GM23248 (cell line): ENCODE results near the gene NR3C1. TPM values are rescaled to one million over a fixed set of nuclear protein-coding genes. Genes with fewer than 3 reads are reported as not detected.

Source experiments
- DNase-seq: peaks from one replicate; pipeline ENCODE4 v3.0.0-alpha.2; 2015
- H2AFZ ChIP-seq: fragments of 200-600 bp; sonication (generic); 2 replicates; pipeline ENCODE4 v1.6.1; 2016; ENCODE audit warnings: antibody characterized with exemption
- H3F3A ChIP-seq: fragments of 200-600 bp; sonication (generic); 2 replicates; pipeline ENCODE4 v1.6.1; 2016; ENCODE audit warnings: mild to moderate bottlenecking, antibody characterized with exemption, mixed run types; ENCODE audit not compliant: insufficient read depth
- H3K27ac ChIP-seq: fragments of 200-600 bp; sonication (generic); 2 replicates; pipeline ENCODE4 v1.5.1; 2016; ENCODE audit warnings: mild to moderate bottlenecking
- H3K27me3 ChIP-seq: fragments of 200-600 bp; sonication (generic); replicated peaks from 2 replicates; pipeline ENCODE4 v1.6.1; 2016; ENCODE audit warnings: mild to moderate bottlenecking; ENCODE audit not compliant: insufficient read depth
- H3K36me3 ChIP-seq: fragments of 200-600 bp; sonication (generic); 2 replicates; pipeline ENCODE4 v1.6.1; 2016; ENCODE audit warnings: low read depth, mild to moderate bottlenecking
- H3K4me1 ChIP-seq: fragments of 200-600 bp; sonication (generic); 2 replicates; pipeline ENCODE4 v1.6.1; 2016; ENCODE audit warnings: mild to moderate bottlenecking; ENCODE audit not compliant: insufficient read depth
- H3K4me2 ChIP-seq: fragments of 200-600 bp; sonication (generic); one replicate; pipeline ENCODE4 v1.6.1; 2016; ENCODE audit warnings: mild to moderate bottlenecking; ENCODE audit not compliant: unreplicated experiment
- H3K4me3 ChIP-seq: fragments of 200-600 bp; sonication (generic); 2 replicates; pipeline ENCODE4 v1.5.1; 2016; ENCODE audit warnings: mild to moderate bottlenecking
- H3K79me2 ChIP-seq: fragments of 200-600 bp; sonication (generic); 2 replicates; pipeline ENCODE4 v1.6.1; 2016; ENCODE audit warnings: mild to moderate bottlenecking; ENCODE audit not compliant: insufficient read depth
- H3K9ac ChIP-seq: fragments of 200-600 bp; sonication (generic); 2 replicates; pipeline ENCODE4 v1.6.1; 2016; ENCODE audit warnings: mild to moderate bottlenecking
- H3K9me2 ChIP-seq: fragments of 200-600 bp; sonication (generic); 2 replicates; pipeline ENCODE4 v1.6.1; 2016; ENCODE audit warnings: mixed run types, mild to moderate bottlenecking, moderate library complexity; ENCODE audit not compliant: insufficient read depth
- H3K9me3 ChIP-seq: fragments of 200-600 bp; sonication (generic); one replicate; pipeline ENCODE4 v1.6.1; 2017; ENCODE audit warnings: low read depth
- H4K20me1 ChIP-seq: fragments of 200-600 bp; sonication (generic); 2 replicates; pipeline ENCODE4 v1.6.0; 2016; ENCODE audit not compliant: insufficient read depth
- EZH2 ChIP-seq: fragments of 200-600 bp; sonication (generic); IDR thresholded peaks from 2 replicates; pipeline ENCODE4 v1.6.1; 2018; ENCODE audit warnings: antibody characterized with exemption, mild to moderate bottlenecking; ENCODE audit not compliant: insufficient read depth, poor library complexity, severe bottlenecking
- EZH2phosphoT487 ChIP-seq: fragments of 200-600 bp; sonication (generic); IDR thresholded peaks from 2 replicates; pipeline ENCODE4 v1.6.1; 2018; ENCODE audit warnings: antibody characterized with exemption, moderate library complexity, mild to moderate bottlenecking, low read depth; ENCODE audit not compliant: insufficient read depth
- WGBS, 2 experiments: methylation state at CpG; one replicate each; pipeline ENCODE4 v1.1.6; 2015 to 2017; ENCODE audit warnings: low lambda C conversion rate in 2 of 2, low coverage in 1 of 2; ENCODE audit errors: missing lambda C conversion rate in 2 of 2; 5-methylcytosine and 5-hydroxymethylcytosine counted together
- in situ Hi-C: fragments of 300-500 bp; cut with MboI; formaldehyde crosslinking; loops from 2 replicates; pipeline ENCODE4 v1.15.0; 2020
- polyA plus RNA-seq: library from polyadenylated mRNA; unstranded; fragments of >200 nt; fragmentation: Nextera tagmentation; extraction: Ambion mirVana; gene quantifications from 2 replicates; pipeline ENCODE4 v1.2.1, GENCODE V29; 2016
- total RNA-seq: library from RNA; depleted of rRNA; stranded (reverse); fragments of >200 nt; shearing (Covaris generic); gene quantifications from 2 replicates; pipeline ENCODE4 v1.2.3, GENCODE V29; 2014

Gene NR3C1
- total and polyA plus RNA-seq, 2 experiments from 2014 or later: 103 to 121 TPM

GRCh38 chr5:143402553-143403333, 743 bp downstream of the NR3C1 start:
- peaks cover 25% of the 10 kb centered on the region for H3K36me3 ChIP-seq
- peak overlapping the region; percentile 98 for H3K27ac ChIP-seq
- no peak for TF ChIP-seq EZH2phosphoT487
- TF ChIP-seq EZH2: no peak
- peak overlapping the region; percentile 60 for H2AFZ ChIP-seq
- peaks cover 57% of the 10 kb centered on the region for H3K79me2 ChIP-seq
- in situ Hi-C loops: loop anchor here (5.0 to 10.0 kb wide), 2 partner anchors 425 to 742 kb away; no protein-coding TSS in a partner anchor
- peak overlapping the region; percentile 99 for H3K4me3 ChIP-seq
- peaks cover 57% of the 10 kb centered on the region for H3F3A ChIP-seq
- WGBS, 2 experiments: 1% methylated on average over 53 to 73 of the region's 80 CpGs
- H3K4me1 ChIP-seq: peaks cover 10% of the 10 kb centered on the region; the same call in 1 of the 2 replicates
- H3K9ac ChIP-seq: peak overlapping the region; percentile 99
- no peaks in the 10 kb centered on the region for H3K9me3 ChIP-seq
- H3K4me2 ChIP-seq: peak overlapping the region; percentile 95
- peak; percentile 72 for DNase-seq
- no peaks in the 10 kb centered on the region for H3K27me3 ChIP-seq
- H3K9me2 ChIP-seq: no peaks in the 10 kb centered on the region
- H4K20me1 ChIP-seq: no peaks in the 10 kb centered on the region

GRCh38 chr5:143402017-143402552, 1.4 kb downstream of the NR3C1 start:
- no peak overlapping the region for H2AFZ ChIP-seq
- DNase-seq: peak; percentile 49
- H3K9me2 ChIP-seq: no peaks in the 10 kb centered on the region
- peak overlapping the region; percentile 98 for H3K27ac ChIP-seq
- 1 to 3% methylated on average over 20 of the region's 20 CpGs for WGBS, 2 experiments
- in situ Hi-C loops: loop anchor here (5.0 to 10.0 kb wide), 2 partner anchors 425 to 743 kb away; no protein-coding TSS in a partner anchor
- H3F3A ChIP-seq: peaks cover 57% of the 10 kb centered on the region
- peaks cover 64% of the 10 kb centered on the region for H3K79me2 ChIP-seq
- H3K9me3 ChIP-seq: no peaks in the 10 kb centered on the region
- H3K9ac ChIP-seq: peak overlapping the region; percentile 99
- peaks cover 10% of the 10 kb centered on the region; the same call in 1 of the 2 replicates for H3K4me1 ChIP-seq
- peak overlapping the region; percentile 95 for H3K4me2 ChIP-seq
- H3K27me3 ChIP-seq: no peaks in the 10 kb centered on the region
- H4K20me1 ChIP-seq: no peaks in the 10 kb centered on the region
- no peak for TF ChIP-seq EZH2
- H3K36me3 ChIP-seq: peaks cover 25% of the 10 kb centered on the region
- H3K4me3 ChIP-seq: peak overlapping the region; percentile 99

- peaks cover 50% of the 10 kb centered on the region for H3F3A ChIP-seq
- peak overlapping the region; percentile 99 for H3K4me3 ChIP-seq
- no peaks in the 10 kb centered on the region for H3K9me3 ChIP-seq
- H3K4me1 ChIP-seq: peaks cover 9% of the 10 kb centered on the region; the same call in 1 of the 2 replicates
- no peaks in the 10 kb centered on the region; the same call in 1 of the 2 replicates for H4K20me1 ChIP-seq
- WGBS, 2 experiments: 3 to 4% methylated on average over 10 of the region's 10 CpGs
- H2AFZ ChIP-seq: no peak overlapping the region
- in situ Hi-C loops: loop anchor here (5.0 to 10.0 kb wide), 2 partner anchors 426 to 743 kb away; no protein-coding TSS in a partner anchor
- H3K9me2 ChIP-seq: no peaks in the 10 kb centered on the region
- peaks cover 25% of the 10 kb centered on the region for H3K36me3 ChIP-seq
- peaks cover 70% of the 10 kb centered on the region for H3K79me2 ChIP-seq
- H3K4me2 ChIP-seq: peak overlapping the region; percentile 95
- TF ChIP-seq EZH2phosphoT487: no peak
- no peak for TF ChIP-seq EZH2
- DNase-seq: peak; percentile 32
- peak overlapping the region; percentile 99 for H3K9ac ChIP-seq
- peak overlapping the region; percentile 98 for H3K27ac ChIP-seq
- H3K27me3 ChIP-seq: no peaks in the 10 kb centered on the region
Measured at GRCh38 chr5:143401227-143402016, 2.1 kb downstream of the NR3C1 start.

- Histone ChIP-seq H3K4me1 (peaks cover 6% of the 10 kb centered on the region; the same call in 1 of the 2 replicates), H3K27ac (peak overlapping the region; percentile 98), H3K79me2 (peaks cover 78% of the 10 kb centered on the region), H2AFZ (no peak overlapping the region), H4K20me1 (no peaks in the 10 kb centered on the region; the same call in 1 of the 2 replicates), H3K27me3 (no peaks in the 10 kb centered on the region), H3K4me2 (peak overlapping the region; percentile 95), H3K36me3 (peaks cover 25% of the 10 kb centered on the region), H3K9me3 (no peaks in the 10 kb centered on the region), H3K9me2 (no peaks in the 10 kb centered on the region), H3K4me3 (peak overlapping the region; percentile 99), H3F3A (peaks cover 43% of the 10 kb centered on the region), H3K9ac (peak overlapping the region; percentile 99)
- peak; percentile 69 for DNase-seq
- TF ChIP-seq EZH2phosphoT487: no peak
- no peak for TF ChIP-seq EZH2
- WGBS, 2 experiments: 1% methylated on average over 10 of the region's 10 CpGs
- in situ Hi-C loops: loop anchor here (5.0 to 10.0 kb wide), 2 partner anchors 427 to 744 kb away; no protein-coding TSS in a partner anchor
Measured at GRCh38 chr5:143400541-143401226, 2.8 kb downstream of the NR3C1 start.
